Left hindlimb (tissue), 1 donor: ENCODE results near the gene AMMECR1L.
"Not testable (repeated sequence)": the region's sequence is repeated elsewhere in the genome, so short reads cannot be mapped to it uniquely, and the experiment has no call there.

ENCODE experiments used
- DNase-seq: peaks from one replicate; pipeline ENCODE4 v3.0.0-alpha.2; 2018

AMMECR1L gene

DNA sequence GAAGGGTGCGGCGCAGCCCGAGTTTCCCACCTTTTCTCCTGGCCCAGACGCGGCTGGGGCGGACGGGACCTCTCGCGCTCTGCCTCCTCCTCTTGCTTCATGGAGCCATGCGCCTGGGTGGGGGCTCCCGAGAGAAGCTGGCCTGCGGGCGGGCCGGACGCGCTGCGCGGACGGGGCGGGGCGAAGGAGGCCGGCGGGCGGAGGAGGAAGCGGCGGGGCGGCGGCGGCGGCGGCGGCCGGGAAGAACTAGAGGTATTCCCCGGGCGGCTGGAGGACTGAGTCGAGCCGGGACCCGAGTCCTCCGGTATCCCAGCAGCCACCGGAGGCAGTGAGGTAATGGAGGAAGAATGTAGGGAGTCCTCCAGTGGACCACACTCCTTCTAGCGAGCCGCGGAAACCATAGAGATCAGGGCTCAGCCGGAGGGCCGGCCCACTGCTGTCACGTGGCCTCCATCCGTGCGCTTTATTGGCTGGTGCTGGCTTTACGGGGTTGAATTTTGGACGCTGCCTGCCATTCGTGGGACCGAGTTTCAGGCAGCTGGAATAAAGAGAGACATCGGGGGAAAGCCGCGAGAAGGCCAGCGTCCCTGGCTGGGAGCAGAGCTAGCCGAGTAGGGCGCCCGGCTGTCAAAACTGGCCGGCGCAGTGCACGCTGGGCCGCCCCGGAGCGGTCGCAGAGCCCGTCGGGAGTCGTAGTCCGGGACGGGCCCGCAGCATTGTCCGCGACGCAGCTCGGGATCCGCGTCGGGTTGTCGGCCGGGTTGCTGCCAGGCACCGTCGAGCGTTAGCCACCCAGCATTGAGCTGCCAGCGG lies at the start of gene AMMECR1L:
Gene AMMECR1L (minus strand): TSS at position 177 of the 813 bp plus-strand sequence. CDS start 11,722 bp downstream, outside the sequence.
- DNase-seq, result peak; percentile 81

DNA sequence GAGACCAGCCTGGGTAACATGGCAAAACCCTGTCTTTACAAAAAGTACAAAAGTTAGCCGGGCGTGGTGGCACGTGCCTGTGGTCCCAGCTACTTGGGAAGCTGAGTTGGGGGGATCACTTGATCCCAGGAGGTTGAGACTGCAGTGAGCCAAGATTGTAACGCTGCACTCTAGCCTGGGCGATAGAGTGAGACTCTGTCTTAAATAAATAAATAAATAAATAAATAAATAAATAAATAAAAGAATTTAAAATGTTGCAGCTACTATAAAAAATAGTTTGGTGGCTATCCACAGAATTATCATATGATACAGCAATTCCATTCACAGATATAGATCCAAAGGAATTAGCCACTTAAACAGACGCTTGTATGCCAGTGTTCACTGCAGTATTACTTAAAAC lies 49.6 kb upstream of the AMMECR1L start:
- no peak for DNase-seq

DNA sequence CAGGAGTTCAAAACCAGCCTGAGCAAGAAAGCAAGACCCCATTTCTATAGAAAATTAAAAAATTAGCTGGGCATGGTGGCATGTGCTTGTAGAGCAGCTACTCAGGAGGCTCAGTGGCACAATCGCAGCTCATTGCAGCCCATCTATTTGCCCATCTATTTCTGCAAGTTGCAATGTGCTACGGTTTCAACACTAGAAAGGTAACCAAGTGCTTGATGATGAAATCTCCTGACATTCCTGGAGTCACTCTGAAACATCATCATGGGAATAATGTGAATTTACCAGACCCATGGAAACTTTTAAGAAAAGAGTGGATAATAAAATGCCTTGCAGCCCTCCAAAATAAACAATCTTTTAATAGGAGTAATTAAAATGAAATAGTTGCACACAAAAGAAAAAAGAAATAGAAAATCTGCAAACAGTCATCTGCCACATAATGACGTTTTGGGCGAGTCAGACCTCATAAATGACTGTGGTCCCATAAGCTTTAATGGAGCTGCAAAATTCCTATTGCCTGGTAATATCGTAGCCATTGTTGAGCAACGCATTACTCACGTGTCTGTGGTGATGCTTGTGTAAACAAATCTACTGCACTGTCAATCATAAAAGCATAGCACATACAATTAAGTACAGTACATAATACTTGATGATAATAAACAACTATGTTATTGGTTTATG lies 46.6 kb upstream of the AMMECR1L start:
- no peak for DNase-seq

DNA sequence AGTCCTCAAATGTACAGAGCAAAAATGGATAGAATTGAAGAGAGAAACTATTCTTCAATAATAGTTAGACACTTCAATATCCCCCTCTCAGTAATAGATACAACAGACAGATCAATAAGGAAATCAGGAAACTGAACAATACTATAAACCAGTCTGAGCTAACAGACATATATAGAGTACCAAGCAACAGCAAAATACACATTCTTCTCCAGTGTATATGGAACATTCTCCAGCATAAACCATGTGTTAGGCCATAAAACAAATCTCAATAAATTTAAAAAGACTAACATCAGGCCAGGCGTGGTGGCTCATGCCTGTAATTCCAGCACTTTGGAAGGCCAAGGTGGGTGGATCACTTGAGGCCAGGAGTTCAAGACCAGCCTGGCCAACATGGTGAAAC lies 43.7 kb upstream of the AMMECR1L start:
- no peak for DNase-seq

DNA sequence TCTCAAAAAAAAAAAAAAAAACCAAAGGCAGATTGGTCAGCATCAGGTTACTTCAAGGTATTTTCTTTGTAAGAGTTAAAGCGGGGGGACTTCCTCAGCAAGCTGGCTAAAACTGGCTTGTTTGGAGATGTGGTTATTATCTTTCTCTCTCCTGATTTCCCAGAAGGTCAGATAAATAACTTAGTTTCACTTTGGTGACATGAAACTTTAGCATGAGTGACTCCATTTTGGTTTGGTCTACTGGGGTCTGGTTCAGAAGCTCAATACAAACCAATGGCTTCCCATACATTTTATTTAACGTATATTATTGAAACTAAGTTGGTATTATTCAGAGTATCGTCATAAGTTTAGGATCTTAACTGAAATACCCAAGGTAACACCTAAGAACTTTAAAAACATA lies 41.6 kb upstream of the AMMECR1L start:
- DNase-seq, result no peak

- DNase-seq, result no peak
These were observed 32.2 kb upstream of the AMMECR1L start for GRCh38 chr2:127917916-127918315.

DNA sequence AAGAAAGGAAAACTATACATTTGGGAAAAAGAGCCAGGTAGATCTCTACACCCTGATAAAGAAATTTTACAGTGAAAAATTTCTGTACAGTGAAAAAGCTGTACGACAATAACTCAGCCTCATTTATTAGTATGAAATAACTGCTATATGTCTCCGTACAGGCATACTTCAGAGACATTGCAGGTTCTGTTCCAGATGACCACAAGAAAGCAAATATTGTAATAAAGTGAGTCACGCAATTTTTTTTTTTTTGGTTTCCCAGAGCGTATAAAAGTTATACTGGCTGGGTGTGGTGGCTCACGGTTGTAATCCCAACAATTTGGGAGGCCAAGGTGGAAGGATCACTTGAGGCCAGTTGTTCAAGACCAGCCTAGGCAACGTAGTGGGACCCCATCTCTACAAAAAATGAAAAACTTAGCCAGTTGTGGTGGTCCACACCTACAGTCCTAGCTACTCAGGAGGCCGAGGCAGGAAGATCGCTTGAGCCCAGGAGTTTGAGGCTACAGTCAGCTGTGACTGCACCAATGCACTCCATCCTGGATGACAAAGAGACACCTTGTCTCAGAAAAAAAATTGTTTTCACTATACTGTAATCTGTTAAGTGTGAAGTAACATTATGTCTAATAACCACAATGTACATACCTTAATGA lies 28.2 kb upstream of the AMMECR1L start:
- DNase-seq, result no peak

GRCh38 chr2:127911737-127912136 lies 26.0 kb upstream of the AMMECR1L start:
- no peak for DNase-seq

- DNase-seq, result no peak
These were observed 24.7 kb upstream of the AMMECR1L start for GRCh38 chr2:127910415-127910814.

DNA sequence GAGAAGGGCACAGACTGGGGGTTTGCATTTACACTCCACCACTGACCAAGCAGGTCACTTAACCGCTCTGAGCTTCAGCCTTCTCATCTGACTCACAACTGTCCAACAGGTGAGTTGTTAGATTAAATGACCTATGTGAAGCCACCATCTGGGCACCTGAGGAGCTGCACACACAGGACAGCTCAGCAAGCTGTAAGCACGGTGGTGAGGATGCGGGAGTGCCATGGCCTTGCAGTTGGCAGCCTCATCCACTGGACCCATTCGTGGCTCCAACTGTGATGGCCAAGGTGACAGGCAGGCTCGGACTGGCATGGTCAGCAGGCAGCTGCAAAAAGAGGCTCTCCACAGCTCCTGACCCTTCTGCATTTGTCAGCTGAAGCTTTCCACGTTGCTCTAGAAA lies 23.3 kb upstream of the AMMECR1L start:
- DNase-seq, result no peak

GRCh38 chr2:127907733-127908400 lies 22.1 kb upstream of the AMMECR1L start:
- not testable (repeated sequence) for DNase-seq

- DNase-seq, result no peak
These were observed 20.6 kb upstream of the AMMECR1L start for GRCh38 chr2:127906206-127906926.

DNA sequence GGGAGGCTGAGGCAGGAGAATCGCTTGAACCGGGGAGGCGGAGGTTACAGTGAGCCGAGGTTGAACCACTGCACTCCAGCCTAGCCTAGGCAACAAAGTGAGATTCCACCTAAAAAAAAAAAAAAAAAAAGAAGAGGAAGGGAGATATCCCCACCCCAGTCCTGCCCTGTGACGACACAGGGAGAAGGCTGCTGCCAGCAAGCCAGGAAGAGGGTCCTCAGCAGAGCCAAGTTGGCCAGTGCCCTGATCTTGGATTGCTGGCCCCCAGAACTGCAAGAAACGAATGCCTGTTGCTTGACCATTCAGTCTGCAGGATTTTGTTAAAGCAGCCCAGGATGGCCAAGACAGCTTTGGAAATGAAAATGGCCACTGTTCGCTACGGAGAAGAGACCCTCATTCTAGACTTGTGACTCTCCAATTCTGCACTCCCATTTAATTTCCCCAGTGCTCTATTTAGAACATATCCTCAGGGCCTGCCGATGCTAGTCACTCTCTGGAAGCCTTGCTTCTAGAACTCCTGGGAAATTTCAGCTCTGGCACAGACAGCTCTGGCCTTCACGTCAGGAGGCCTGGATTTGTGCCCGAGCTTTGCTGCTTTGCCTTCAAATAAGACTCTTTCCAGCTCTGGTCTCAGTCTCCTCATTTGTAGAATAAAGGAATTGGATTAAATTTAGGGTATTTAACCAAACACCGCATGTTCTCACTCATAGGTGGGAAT lies 15.7 kb upstream of the AMMECR1L start:
- no peak for DNase-seq

GRCh38 chr2:127897531-127898211 lies 11.9 kb upstream of the AMMECR1L start:
- no peak for DNase-seq

DNA sequence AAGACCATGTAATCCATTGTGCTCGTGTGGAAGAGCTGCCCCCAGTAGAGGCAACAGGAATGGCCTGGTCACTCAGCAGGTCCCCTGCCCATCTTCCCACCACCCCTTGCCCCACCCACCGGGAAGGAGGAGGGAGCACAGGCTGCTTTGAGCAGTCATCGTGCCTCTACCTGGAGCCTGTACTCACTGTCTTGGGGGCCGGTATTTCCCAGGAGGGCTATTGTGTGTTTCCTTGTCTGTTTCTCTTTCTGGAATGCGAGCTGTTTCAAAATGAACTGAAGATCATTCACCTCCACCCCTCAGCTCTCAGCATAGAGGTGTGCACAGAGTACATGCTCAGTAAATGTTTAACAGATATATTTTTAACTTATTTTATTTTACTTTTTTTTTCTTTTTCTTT lies 7.7 kb upstream of the AMMECR1L start:
- DNase-seq, result no peak

- no peak for DNase-seq
These were observed 7.3 kb upstream of the AMMECR1L start for GRCh38 chr2:127893033-127893432.

- DNase-seq, result no peak
These were observed 6.1 kb upstream of the AMMECR1L start for GRCh38 chr2:127891811-127892210.

GRCh38 chr2:127890756-127891155 lies 5.0 kb upstream of the AMMECR1L start:
- DNase-seq, result not testable (repeated sequence)

DNA sequence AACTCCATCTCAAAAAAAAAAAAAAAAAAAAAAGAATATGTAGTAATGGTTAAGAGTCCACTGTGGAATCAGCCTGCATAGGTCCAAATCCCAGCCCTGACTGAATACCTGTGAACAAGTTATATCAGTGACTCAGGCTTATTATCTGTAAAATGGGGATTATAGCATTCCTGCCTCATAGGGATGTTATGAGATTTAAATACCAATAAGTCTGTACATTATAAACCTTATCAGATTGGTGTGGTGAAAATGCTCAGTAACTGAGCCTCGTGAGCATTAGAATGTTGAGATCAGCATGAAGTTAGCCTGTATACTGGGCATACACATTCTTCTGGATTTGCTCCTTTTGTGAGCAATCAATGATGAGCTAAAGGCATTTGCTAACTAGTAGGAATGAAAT lies 3.0 kb upstream of the AMMECR1L start:
- no peak for DNase-seq

DNA sequence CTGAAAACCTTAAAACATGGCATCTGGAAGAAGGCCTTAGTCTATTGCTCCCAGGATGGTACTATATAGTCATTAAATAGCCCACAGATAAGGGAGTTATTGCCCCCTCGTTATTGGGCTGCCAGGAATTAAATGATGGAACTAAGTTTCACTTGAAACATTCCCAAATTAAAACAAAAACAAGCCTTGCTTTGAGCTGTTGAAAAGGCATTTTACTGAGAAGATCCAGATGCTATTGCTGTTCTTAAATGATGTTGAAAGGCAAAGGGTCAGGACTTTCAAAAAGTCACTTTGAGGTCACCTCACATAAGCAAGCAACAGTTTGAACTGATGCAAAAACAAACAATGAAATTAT lies 2.0 kb upstream of the AMMECR1L start:
- DNase-seq, result no peak

DNA sequence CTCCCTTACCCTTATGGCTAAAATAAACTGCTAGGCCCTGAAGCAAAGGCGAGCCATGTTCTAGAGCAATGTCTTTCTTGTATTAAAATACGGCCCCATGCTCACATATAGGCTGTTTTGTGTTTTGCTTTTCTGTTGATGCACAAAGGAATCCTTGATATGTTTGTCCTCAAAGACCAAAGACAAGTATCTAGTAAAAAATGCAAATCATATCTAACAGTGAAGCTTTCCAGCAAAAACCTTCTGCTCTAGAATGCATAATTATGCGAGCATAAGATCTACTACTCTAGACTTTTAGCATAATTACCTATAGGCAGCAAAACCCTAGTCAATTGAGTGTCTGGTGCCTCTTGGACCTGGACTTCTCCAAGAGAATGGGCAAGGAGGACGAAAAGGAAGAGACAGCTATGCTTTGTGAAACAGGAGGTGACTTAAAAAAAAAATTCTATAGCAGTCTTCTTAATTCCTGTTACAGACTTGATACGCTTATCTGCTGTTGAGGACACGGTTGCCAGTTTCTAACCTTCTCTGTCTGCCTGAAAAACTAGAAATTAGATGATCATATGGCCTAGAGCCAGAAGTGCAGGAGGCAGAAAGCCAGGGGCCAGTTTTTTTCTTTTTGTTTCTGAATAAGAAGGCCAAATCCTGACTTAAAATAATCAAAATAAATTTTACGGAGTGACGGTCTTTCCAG lies 1.5 kb upstream of the AMMECR1L start:
- DNase-seq, result no peak
